Cardiac fibroblast (primary cell): ENCODE measurements around the gene COG7.
"Not testable (repeated sequence)": the region's sequence is repeated elsewhere in the genome, so short reads cannot be mapped to it uniquely, and the experiment has no call there.

ENCODE experiments used
- DNase-seq, 2 donors: peaks; one replicate each; pipeline versions ENCODE4 v3.0.0 to v3.0.0-alpha.2; 2010; ENCODE audit warnings: low read depth in 2 of 2
- H3K4me3 ChIP-seq, 2 donors: replicated peaks in 1 of 2; 1 replicate in 1 of 2; 2 replicates in 1 of 2; pipeline ENCODE4 v1.5.1; 2011; ENCODE audit warnings: low read depth in 2 of 2, low read length in 2 of 2, mild to moderate bottlenecking in 2 of 2, moderate library complexity in 1 of 2
- TF ChIP-seq, protein P1 (sequence below): IDR thresholded peaks from one replicate; pipeline ENCODE4 v1.5.1; 2011; ENCODE audit warnings: low read depth, mild to moderate bottlenecking, low read length, inconsistent platforms

The COG7 gene

DNA sequence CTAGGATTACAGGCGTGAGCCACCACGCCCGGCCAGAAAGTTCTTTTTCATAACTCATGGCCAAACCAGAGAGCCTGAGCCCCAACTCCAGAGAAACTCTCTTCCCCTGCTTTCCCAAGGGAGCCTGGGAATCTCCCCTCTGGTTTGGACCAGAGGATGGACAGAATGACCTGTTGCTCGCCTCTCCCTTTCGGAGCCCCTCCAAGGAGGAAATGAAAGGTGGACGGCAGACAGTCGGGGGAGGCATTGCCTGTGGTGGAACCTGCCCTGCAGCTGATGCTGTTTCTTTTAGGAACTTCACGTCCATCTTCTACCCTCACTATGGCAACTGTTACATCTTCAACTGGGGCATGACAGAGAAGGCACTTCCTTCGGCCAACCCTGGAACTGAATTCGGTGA, 85.4 kb downstream of the COG7 start:
- DNase-seq = no peak
- TF ChIP-seq, protein P1, sequence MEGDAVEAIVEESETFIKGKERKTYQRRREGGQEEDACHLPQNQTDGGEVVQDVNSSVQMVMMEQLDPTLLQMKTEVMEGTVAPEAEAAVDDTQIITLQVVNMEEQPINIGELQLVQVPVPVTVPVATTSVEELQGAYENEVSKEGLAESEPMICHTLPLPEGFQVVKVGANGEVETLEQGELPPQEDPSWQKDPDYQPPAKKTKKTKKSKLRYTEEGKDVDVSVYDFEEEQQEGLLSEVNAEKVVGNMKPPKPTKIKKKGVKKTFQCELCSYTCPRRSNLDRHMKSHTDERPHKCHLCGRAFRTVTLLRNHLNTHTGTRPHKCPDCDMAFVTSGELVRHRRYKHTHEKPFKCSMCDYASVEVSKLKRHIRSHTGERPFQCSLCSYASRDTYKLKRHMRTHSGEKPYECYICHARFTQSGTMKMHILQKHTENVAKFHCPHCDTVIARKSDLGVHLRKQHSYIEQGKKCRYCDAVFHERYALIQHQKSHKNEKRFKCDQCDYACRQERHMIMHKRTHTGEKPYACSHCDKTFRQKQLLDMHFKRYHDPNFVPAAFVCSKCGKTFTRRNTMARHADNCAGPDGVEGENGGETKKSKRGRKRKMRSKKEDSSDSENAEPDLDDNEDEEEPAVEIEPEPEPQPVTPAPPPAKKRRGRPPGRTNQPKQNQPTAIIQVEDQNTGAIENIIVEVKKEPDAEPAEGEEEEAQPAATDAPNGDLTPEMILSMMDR = no peak
- no peak overlapping the region for H3K4me3 ChIP-seq

DNA sequence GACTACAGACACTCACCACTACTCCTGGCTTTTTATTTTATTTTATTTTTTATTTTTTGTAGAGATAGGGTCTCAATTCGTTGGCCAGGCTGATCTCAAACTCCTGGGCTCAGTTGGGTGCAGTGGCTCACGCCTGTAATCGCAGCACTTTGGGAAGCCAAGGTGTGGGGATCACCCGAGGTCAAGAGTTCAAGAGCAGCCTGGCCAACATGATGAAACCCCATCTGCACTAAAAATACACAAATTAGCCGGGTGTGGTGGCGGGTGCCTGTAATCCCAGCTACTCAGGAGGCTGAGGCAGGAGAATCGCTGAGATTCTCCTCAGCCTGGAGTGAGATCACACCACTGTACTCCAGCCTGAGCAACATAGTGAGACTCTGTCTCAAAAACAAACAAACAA, 86.6 kb downstream of the COG7 start:
- DNase-seq, H3K4me3 ChIP-seq: not testable (repeated sequence)

DNA sequence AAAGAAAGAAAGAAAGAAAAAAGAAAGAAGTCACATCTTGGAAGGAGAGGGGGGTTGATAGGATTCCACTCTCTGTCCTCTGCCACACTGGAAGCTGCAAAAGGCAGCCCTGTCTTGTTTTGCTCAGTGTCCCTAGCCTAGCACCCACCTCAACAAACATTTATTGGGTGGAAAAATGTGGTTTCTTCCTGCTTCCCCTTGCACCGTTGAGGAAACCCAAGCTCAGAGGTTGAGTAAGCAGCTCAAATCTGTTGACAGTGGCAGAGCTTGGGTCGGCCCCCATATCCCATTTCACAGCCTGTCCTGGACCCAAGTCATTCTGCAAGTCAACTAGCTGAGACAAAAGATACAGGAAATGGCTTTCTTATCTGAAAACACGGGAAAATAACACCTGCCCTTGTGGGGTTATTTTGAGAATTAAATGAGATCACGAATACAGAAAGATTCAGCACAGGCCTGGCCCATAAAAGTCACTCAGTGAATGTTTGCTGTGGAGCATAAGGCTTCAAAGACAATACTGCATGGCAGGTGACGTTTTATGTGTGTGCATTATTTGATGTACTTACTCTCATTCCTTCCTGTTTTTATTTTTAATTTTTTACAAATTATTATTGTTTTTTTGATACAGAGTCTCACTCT, 87.3 kb downstream of the COG7 start:
- H3K4me3 ChIP-seq = no peak overlapping the region
- no peak for DNase-seq
- TF ChIP-seq, protein P1 = no peak

DNA sequence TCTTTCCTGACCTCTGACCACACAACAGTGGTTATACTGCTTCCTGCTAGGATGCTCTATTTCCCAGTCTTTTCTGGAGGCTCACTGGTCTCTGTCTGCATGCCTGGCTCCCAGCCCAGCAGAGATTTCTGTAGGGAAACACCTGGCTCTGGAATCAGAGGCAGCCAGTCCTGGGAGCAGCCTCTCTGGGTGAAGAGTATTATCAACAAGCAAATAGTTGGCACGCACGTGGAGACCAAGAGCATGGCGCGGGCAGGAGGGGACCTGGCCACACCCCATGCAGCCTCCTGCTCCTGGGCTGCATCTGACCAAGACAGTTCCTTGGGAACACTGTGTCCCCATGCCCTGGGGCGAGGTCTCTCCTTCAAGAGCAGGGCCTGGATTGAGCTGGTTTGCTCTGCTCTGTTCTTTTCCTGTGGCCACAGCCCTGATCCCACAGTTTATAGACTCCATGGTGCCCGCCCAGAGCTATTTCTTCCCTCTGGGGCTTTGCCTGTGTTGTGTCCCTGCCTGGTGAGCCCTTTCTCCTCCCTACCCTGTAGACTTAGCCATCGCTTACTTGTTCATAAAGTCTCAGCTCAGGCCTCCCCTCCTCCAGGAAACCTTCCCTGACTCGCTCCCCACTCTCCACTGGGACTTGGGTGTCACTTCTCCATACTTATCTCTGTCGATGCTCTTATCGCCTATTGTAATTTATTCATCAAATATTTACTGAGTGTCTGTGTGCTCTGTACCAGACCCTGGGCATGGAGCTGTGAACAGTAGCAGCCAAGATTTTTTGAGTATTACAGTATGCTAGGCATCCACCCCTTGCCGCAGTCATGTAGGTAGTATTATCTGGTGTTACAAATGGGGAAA, 90.3 kb downstream of the COG7 start:
- no peak overlapping the region for H3K4me3 ChIP-seq
- TF ChIP-seq, protein P1 = no peak
- DNase-seq = no peak

DNA sequence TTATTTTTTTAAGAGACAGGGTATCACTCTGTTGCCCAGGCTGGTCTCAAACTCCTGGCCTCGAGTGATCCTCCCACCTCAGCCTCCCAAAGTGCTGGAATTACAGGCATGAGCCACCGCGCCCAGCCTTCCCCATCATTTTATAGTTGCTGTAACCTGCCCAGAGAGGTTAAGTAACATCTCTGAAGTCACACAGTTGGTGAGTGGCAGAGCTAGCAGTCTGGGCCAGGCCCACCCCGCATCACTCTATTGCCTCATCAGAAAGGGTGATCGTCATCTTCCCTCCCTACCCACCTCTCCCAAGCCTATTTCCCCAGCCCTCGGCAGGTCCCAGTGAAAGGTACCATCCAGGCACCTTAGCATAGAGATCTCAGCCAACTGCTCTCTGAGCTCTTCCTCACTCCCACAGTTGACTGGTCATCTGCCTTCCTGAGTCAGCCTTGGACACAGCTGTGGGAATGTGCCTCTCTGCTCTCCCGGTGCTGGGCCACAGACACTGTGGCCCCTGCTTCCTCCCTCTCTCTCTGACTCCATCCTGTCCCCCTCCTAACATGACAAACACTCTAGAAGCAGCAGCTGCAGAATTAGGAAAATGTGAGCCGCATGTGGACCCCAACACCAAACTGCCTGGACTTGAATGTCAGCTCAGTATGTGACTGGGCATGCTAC, 93.8 kb downstream of the COG7 start:
- DNase-seq = peak in 1 of 2 donors; percentile 2
- TF ChIP-seq, protein P1 = no peak
- H3K4me3 ChIP-seq = no peak overlapping the region

DNA sequence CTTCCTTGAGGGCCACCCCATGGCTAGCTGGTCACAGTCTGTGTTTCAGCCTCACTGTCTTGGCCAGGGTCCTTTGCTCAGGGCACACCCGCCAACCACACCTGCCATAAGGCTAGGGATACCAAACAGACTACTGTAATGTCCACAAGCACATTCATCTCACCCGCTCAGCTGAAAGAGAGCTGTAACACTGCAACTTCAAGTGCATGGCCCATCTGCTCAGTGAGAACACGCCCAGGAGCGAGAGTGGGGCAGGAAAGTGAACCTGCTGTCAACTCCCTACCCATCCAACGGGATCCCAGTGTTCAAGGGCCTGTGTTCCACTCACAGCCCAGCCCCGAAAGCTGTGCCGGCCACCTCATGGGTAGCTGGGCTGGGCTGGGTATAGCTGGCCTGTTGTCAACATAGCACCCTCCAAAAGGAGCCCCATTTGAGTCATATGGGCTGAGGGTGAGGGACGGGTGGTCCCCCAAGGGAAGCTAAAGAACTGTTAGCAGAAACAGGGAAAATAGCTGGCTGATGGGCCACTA, 95.2 kb downstream of the COG7 start:
- no peak for DNase-seq
- TF ChIP-seq, protein P1 = no peak

DNA sequence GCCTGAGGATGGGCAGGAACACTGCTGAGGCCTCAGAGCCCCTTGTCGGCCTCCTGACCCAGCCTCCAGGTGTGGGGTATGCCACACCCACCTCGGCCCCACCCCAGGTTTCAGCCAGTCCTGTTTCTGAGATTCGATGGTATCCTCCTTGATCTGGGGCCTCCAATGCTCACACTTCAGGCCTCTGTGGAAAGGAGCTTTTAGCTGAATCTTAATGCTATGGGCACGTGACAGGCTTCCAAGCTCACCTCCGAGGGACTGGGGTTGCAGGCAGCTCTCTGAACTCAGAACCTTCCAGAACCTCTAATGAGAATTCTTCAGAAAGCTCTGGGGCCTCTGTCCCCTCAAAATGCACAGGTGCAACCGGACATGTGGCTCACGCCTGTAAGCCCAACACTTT, 96.0 kb downstream of the COG7 start:
- H3K4me3 ChIP-seq = no peak overlapping the region
- no peak for DNase-seq
- TF ChIP-seq, protein P1 = no peak

More for the DNA sequence above, 95.2 kb downstream of the COG7 start:
- no peak overlapping the region for H3K4me3 ChIP-seq
